HepG2 (cell line): ENCODE measurements around the gene CDK6. TPM values are rescaled to one million over a fixed set of nuclear protein-coding genes. Genes with fewer than 3 reads are reported as not detected.
A peak's percentile ranks its signal among the peaks of the same experiment; 100 is the strongest.

Experiments
- AKAP8 ChIP-seq: sonication (generic); formaldehyde crosslinking; IDR thresholded peaks from 2 replicates; pipeline ENCODE4 v1.5.1; 2020; ENCODE audit warnings: mild to moderate bottlenecking, missing genetic modification reagents
- ATF3 ChIP-seq: sonication (generic); formaldehyde crosslinking; IDR thresholded peaks from 2 replicates; pipeline ENCODE4 v1.4.0; 2020; ENCODE audit warnings: missing genetic modification reagents
- FOXO1 ChIP-seq: sonication (generic); formaldehyde crosslinking; IDR thresholded peaks from 2 replicates; pipeline ENCODE4 v1.4.0; 2020; ENCODE audit warnings: missing genetic modification reagents
- GTF2F1 ChIP-seq: fragments of 150-350 bp; IDR thresholded peaks from 2 replicates; pipeline ENCODE4 v1.6.1; 2014; ENCODE audit warnings: low read length
- HCFC1 ChIP-seq: fragments of 150-350 bp; IDR thresholded peaks from 2 replicates; pipeline ENCODE4 v1.6.1; 2014; ENCODE audit warnings: low read depth, low read length
- HMG20A ChIP-seq: IDR thresholded peaks from 2 replicates; pipeline ENCODE4 v1.6.1; 2016; ENCODE audit warnings: borderline replicate concordance
- MTA3 ChIP-seq: sonication (generic); formaldehyde crosslinking; IDR thresholded peaks from 2 replicates; pipeline ENCODE4 v1.4.0; 2020; ENCODE audit warnings: missing genetic modification reagents
- MTF2 ChIP-seq: sonication (generic); formaldehyde crosslinking; IDR thresholded peaks from 2 replicates; pipeline ENCODE4 v1.5.0; 2020; ENCODE audit warnings: missing genetic modification reagents, borderline replicate concordance
- MYC ChIP-seq: sonication (generic); formaldehyde crosslinking; IDR thresholded peaks from 2 replicates; pipeline ENCODE4 v1.9.0; 2021; ENCODE audit warnings: missing genetic modification reagents, borderline replicate concordance
- MYNN ChIP-seq: sonication (generic); formaldehyde crosslinking; IDR thresholded peaks from 2 replicates; pipeline ENCODE4 v1.4.0; 2020; ENCODE audit warnings: mild to moderate bottlenecking, low read depth, missing genetic modification reagents
- NFE2 ChIP-seq: sonication (generic); formaldehyde crosslinking; IDR thresholded peaks from 2 replicates; pipeline ENCODE4 v1.4.0; 2020; ENCODE audit warnings: missing genetic modification reagents
- NR3C1 ChIP-seq: sonication (generic); formaldehyde crosslinking; IDR thresholded peaks from 2 replicates; pipeline ENCODE4 v1.4.0; 2020; ENCODE audit warnings: missing genetic modification reagents
- PPARG ChIP-seq: conservative IDR thresholded peaks from 2 replicates; pipeline ENCODE4 v1.6.1; 2016; ENCODE audit warnings: missing biosample characterization, missing genetic modification reagents
- ZBTB42 ChIP-seq: sonication (generic); formaldehyde crosslinking; IDR thresholded peaks from 2 replicates; pipeline ENCODE4 v1.5.0; 2020; ENCODE audit warnings: mild to moderate bottlenecking, missing genetic modification reagents
- ZFAT ChIP-seq: sonication (generic); formaldehyde crosslinking; conservative IDR thresholded peaks from 2 replicates; pipeline ENCODE4 v1.8.1; 2023; ENCODE audit warnings: missing genetic modification reagents, inconsistent platforms
- ZFP36L1 ChIP-seq: sonication (generic); formaldehyde crosslinking; IDR thresholded peaks from 2 replicates; pipeline ENCODE4 v1.8.0; 2022; ENCODE audit warnings: mild to moderate bottlenecking, missing genetic modification reagents, moderate library complexity
- ZNF12 ChIP-seq: sonication (generic); formaldehyde crosslinking; IDR thresholded peaks from 2 replicates; pipeline ENCODE4 v1.5.0; 2020; ENCODE audit warnings: missing genetic modification reagents
- ZNF282 ChIP-seq: fragments of 450-650 bp; IDR thresholded peaks from 2 replicates; pipeline ENCODE4 v1.6.1; 2018; ENCODE audit not compliant: partially characterized antibody
- ZNF441 ChIP-seq: sonication (generic); formaldehyde crosslinking; IDR thresholded peaks from 2 replicates; pipeline ENCODE4 v1.7.0; 2021; ENCODE audit warnings: missing genetic modification reagents, borderline replicate concordance
- ZNF614 ChIP-seq: IDR thresholded peaks from 2 replicates; pipeline ENCODE4 v1.6.1; 2018; ENCODE audit warnings: missing biosample characterization, missing genetic modification reagents, inconsistent platforms, borderline replicate concordance
- ZNF660 ChIP-seq: sonication (generic); formaldehyde crosslinking; IDR thresholded peaks from 2 replicates; pipeline ENCODE4 v1.5.1; 2020; ENCODE audit warnings: mild to moderate bottlenecking, low read depth, missing genetic modification reagents, borderline replicate concordance
- ZNF83 ChIP-seq: sonication (generic); formaldehyde crosslinking; IDR thresholded peaks from 2 replicates; pipeline ENCODE4 v1.4.0; 2020; ENCODE audit warnings: missing genetic modification reagents, mild to moderate bottlenecking, borderline replicate concordance
- ZSCAN22 ChIP-seq: sonication (generic); formaldehyde crosslinking; IDR thresholded peaks from 2 replicates; pipeline ENCODE4 v1.4.0; 2020; ENCODE audit warnings: mild to moderate bottlenecking, missing genetic modification reagents
- ZXDC ChIP-seq: sonication (generic); formaldehyde crosslinking; IDR thresholded peaks from 2 replicates; pipeline ENCODE4 v1.5.0; 2020; ENCODE audit warnings: mild to moderate bottlenecking, missing genetic modification reagents
- polyA plus RNA-seq, 8 experiments: library from polyadenylated mRNA; depleted of rRNA in 3 of 8; stranded (reverse) in 7 of 8; unstranded in 1 of 8; fragments of >200 nt; fragmentation: Illumina TruSeq in 4 of 8; extraction: Trizol in 4 of 8; gene quantifications; 2 replicates each; pipeline versions ENCODE4 v1.2.1 to v1.2.3, GENCODE V29; 2011 to 2016; ENCODE audit warnings: low read depth in 4 of 8, missing spikeins in 1 of 8, mixed read lengths in 1 of 8; ENCODE audit not compliant: insufficient read depth in 1 of 8
- total RNA-seq, 5 experiments: library from RNA; depleted of rRNA; stranded (reverse); fragments of >200 nt; fragmentation: Illumina TruSeq; extraction: Trizol; gene quantifications; 2 replicates each; pipeline ENCODE4 v1.2.3, GENCODE V29; 2016; ENCODE audit warnings: low read depth in 1 of 5
- TF ChIP-seq, protein P1 (sequence below), 2 experiments: sonication (generic) in 1 of 2; formaldehyde crosslinking in 1 of 2; IDR thresholded peaks; 2 replicates each; pipeline versions ENCODE4 v1.4.0 to v1.6.1; 2018 to 2020; ENCODE audit warnings: missing genetic modification reagents in 2 of 2, borderline replicate concordance in 1 of 2, low read depth in 1 of 2, mild to moderate bottlenecking in 1 of 2, missing biosample characterization in 1 of 2

The CDK6 gene
- total and polyA plus RNA-seq, 2 of the 13 experiments (the other 11 are each of a cell fraction or from before 2014, with no cell fraction given), result 34.6 to 90.8 TPM

- TF ChIP-seq ZFP36L1 (CRISPR knock-in tag) (peak; percentile 58; the same call in 1 of the 2 replicates), AKAP8 (CRISPR knock-in tag) (peak; percentile 90; the same call in 1 of the 2 replicates), HCFC1 (no peak), ZXDC (CRISPR knock-in tag) (no peak), ZNF614 (CRISPR knock-in tag) (peak; percentile 56; the same call in 1 of the 2 replicates), FOXO1 (peak; percentile 99), ZNF441 (peak; percentile 47; the same call in 1 of the 2 replicates), MTA3 (no peak), ATF3 (CRISPR knock-in tag) (peak; percentile 38; the same call in 1 of the 2 replicates), HMG20A (CRISPR knock-in tag) (peak; percentile 90), ZNF12 (CRISPR knock-in tag) (no peak), MYNN (CRISPR knock-in tag) (no peak; the same call in 1 of the 2 replicates), ZNF660 (CRISPR knock-in tag) (no peak), NR3C1 (CRISPR knock-in tag) (no peak), ZNF282 (no peak), ZFAT (CRISPR knock-in tag) (no peak; the same call in 1 of the 2 replicates), ZBTB42 (CRISPR knock-in tag) (no peak), GTF2F1 (0 out of 2 replicates have a peak, but pooled peaks have one; percentile 35), MTF2 (CRISPR knock-in tag) (no peak), PPARG (CRISPR knock-in tag) (peak; percentile 97), ZSCAN22 (no peak), ZNF83 (CRISPR knock-in tag) (no peak), NFE2 (no peak), MYC (CRISPR knock-in tag) (peak; percentile 61; the same call in 1 of the 2 replicates)
- TF ChIP-seq, protein P1, sequence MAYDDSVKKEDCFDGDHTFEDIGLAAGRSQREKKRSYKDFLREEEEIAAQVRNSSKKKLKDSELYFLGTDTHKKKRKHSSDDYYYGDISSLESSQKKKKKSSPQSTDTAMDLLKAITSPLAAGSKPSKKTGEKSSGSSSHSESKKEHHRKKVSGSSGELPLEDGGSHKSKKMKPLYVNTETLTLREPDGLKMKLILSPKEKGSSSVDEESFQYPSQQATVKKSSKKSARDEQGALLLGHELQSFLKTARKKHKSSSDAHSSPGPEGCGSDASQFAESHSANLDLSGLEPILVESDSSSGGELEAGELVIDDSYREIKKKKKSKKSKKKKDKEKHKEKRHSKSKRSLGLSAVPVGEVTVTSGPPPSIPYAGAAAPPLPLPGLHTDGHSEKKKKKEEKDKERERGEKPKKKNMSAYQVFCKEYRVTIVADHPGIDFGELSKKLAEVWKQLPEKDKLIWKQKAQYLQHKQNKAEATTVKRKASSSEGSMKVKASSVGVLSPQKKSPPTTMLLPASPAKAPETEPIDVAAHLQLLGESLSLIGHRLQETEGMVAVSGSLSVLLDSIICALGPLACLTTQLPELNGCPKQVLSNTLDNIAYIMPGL (CRISPR knock-in tag; IDR thresholded peaks at IDR 0.05; ENCODE audit: borderline replicate concordance in 1 of 2, low read depth in 1 of 2), result peak in 1 of 2 experiments; percentile 87; a peak in 2 of 4 replicates
Observed at GRCh38 chr7:92695308-92696261, 140.8 kb downstream of the CDK6 start (continued).
